G401.6 (cell line): Measurements from ENCODE around the gene PHACTR1.

Source experiments
- FAIRE-seq: peaks from 2 replicates; lab custom pipeline; 2012; peaks lifted over from hg19 to GRCh38; lab: Jason Lieb, UNC

Gene PHACTR1

DNA sequence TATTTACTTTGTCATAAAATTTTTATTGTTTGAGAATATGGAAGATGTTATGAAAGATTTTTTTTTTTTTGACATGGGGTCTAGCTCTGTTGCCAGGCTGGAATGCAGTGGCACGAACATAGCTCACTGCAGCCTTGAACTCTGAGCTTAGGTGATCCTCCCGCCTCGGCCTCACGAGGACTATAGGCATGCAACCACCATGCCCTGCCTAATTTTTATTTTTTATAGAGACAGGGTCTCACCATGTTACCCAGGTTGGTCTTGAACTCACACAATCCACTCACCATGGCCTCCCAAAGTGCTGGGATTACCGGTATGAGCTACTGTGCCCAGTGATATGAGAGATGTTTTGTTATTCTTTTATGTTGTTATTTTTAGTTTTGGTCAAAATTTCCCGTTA, 316.0 kb downstream of the PHACTR1 start:
- FAIRE-seq, result no peak

GRCh38 chr6:13033145-13033544, 316.6 kb downstream of the PHACTR1 start:
- no peak for FAIRE-seq

- no peak for FAIRE-seq
These were observed 317.7 kb downstream of the PHACTR1 start for GRCh38 chr6:13034316-13034715.

- FAIRE-seq, result no peak
These were observed 319.0 kb downstream of the PHACTR1 start for GRCh38 chr6:13035606-13036005.

- FAIRE-seq, result no peak
These were observed 321.7 kb downstream of the PHACTR1 start for GRCh38 chr6:13038315-13038714.

DNA sequence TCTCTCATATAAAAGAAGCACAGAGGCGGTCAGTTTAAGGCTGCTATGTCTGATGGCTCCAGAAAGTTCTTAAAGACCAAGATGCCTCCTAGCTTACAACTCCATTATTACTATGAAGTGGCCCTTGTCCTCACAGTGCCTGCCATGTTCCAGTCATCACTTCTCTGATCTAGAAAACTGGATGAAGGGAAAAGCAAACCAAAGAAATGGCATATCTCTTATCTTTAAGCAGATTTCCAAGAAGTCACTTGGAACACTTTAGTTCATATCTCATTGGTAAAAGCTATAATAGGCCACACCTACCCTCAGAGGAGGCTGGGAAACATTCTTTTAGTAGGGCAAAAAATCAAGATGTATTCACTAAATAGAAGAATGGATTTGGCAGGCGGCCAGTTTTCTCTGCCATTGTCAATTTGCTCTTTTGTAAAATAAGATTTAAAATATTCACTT, 322.2 kb downstream of the PHACTR1 start:
- FAIRE-seq, result no peak

- FAIRE-seq, result no peak
These were observed 327.8 kb downstream of the PHACTR1 start for GRCh38 chr6:13044390-13044789.

- FAIRE-seq, result no peak
These were observed 328.3 kb downstream of the PHACTR1 start for GRCh38 chr6:13044896-13045295.

DNA sequence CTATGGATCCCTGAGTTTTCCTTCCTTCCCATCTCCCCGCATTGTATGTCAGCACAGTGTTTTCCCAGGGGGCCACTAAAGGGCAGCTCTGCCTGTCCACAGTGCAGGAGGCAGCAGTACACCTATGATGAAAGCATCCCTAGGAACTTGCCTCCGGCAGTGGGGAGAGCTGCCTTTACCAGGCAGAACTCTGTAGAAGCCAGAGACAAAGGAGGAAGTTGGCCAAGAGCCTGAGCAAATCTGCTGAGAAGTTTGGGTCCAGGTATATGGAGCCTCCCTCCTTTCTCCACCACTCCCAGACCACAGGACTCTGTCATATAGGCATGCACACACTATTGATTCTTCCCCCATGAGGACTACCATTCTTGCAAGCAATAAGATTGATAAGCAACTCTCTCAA, 329.1 kb downstream of the PHACTR1 start:
- no peak for FAIRE-seq

DNA sequence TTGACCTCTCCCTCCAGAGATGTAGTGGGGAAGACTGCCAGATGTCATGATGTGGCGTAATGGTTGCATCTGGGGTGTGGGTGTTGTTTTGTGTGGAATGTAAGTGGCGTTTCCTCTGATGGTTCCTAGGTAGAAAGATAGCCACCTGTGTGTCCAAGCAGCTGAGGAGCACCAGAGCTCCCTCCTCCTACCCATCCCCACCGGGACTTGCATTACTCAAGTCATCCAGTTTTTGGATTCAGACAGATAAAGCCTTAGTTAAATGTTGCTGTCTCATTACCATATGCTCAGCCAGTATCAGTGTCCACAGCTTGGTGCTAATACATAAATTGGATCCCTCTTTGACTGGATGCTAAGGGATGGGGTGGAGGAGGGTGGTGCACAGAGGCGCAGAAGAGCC, 329.5 kb downstream of the PHACTR1 start:
- no peak for FAIRE-seq

- no peak for FAIRE-seq
These were observed 331.5 kb downstream of the PHACTR1 start for GRCh38 chr6:13048113-13048512.

- no peak for FAIRE-seq
These were observed 333.2 kb downstream of the PHACTR1 start for GRCh38 chr6:13049666-13050254.

DNA sequence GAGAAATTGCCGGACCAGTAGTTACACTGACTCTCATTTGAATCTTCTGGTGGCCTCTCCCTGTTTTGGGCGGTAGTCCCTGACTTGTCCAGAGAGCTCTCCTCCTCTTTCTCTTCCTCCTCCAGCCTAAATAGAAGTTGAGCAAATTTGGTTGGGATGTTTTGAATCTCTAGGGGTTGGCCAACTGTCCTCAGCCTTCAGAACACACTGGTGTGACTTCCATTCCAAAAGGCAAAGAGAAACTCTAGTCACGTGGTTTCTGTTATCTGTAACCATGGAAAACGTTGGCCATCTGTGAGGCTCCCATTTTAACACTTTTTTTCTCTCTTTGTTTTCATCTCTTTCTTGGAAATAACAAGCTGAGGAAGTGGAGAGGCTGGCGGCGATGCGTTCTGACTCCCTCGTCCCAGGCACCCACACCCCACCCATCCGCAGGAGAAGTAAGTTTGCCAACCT, 336.5 kb downstream of the PHACTR1 start:
- no peak for FAIRE-seq

- no peak for FAIRE-seq
These were observed 341.5 kb downstream of the PHACTR1 start for GRCh38 chr6:13058051-13058450.

GRCh38 chr6:13059026-13059425, 342.5 kb downstream of the PHACTR1 start:
- no peak for FAIRE-seq

DNA sequence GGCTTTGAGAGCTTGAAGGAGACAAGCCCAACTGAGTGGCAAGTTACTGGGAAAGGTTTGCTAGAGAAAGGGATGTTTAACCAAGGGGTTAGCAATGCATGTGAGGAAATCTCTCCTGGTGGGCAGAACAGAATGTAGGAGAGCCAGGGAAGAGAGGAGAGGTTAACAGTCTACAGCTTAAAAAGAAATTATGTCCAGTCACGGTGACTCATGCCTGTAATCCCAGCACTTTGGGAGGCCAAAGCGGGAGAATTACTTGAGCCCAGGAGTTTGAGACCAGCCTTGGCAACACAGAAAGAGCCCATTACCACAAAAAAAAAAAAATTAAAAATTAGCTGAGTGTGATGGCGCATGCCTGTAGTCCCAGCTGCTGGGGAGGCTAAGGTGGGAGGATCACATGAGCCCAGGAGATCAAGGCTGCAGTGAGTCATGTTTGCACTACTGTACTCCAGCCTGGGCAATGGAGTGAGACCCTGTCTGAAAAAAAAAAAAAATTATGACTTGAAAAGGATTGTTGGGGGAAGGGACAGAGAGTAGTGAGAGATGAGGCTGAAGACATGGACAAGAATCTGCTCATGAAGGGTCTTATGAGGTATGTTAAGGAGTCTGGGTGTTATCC, 346.8 kb downstream of the PHACTR1 start:
- FAIRE-seq, result no peak

GRCh38 chr6:13065581-13065980, 349.0 kb downstream of the PHACTR1 start:
- FAIRE-seq, result no peak

DNA sequence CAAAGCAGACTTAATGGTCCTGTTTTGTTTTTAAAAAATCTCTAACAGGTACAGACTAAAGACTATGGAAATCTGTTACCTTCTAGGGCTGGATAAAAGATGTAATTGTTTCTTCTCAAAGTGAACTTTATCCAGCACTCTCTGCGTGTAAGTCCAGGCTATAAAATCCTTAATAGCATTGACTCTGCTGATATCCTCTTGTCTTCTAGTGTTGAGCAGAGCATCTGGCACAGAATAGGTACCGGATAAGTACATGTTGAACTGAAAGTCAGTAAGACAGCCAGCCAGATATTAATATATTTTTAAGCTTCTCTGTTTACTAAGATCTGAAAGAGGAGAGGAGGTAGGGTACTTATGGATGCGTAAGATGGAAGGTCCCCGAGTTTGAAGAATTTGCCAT, 349.5 kb downstream of the PHACTR1 start:
- no peak for FAIRE-seq

DNA sequence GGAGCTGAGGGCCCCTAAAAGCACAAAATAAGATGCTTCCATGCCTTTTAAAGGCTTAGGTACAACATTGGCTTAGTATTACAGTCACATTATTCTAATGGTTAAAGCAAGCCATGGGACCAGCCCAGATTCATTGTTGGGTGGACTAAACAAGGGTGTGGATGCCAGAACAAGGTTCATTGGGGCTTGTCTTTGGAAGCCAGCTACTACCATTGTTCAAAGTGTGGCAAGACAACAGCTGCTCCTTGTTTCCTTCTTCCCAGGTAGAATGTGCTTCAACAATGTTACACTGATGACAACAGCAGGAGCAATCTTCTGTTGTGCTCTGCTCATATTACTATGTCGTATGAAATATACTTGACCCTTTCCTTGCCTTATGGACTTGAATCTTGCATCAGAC, 350.3 kb downstream of the PHACTR1 start:
- no peak for FAIRE-seq

DNA sequence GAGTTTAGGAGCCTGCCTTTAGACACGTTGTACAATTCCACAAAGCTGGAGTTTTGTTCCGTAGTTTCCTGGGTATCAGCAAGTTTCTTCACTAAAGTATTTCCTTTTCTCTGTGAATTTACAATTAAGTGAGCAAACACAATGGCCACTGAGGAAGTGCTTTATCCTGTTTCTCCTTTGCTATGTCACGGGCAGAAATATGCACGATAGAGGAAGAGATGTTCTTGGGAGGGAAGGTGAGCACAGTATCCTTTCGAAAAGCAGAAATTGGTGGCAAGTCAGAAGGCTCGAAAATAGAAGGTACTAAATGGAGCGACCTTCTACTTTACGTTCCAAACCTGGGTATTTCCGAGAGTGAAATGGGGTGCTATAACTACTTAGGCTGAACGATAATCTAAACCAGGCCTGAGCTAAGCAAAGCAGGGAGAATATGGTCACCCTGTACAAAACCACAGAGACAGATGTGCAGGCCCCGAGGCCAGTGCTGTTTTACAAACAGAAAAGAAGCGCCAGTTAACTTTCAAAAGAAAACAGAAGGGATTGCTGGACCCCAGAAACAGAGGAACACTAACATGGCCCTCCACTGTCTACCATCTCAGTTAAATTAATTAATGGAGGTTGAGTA, 352.1 kb downstream of the PHACTR1 start:
- FAIRE-seq, result no peak

DNA sequence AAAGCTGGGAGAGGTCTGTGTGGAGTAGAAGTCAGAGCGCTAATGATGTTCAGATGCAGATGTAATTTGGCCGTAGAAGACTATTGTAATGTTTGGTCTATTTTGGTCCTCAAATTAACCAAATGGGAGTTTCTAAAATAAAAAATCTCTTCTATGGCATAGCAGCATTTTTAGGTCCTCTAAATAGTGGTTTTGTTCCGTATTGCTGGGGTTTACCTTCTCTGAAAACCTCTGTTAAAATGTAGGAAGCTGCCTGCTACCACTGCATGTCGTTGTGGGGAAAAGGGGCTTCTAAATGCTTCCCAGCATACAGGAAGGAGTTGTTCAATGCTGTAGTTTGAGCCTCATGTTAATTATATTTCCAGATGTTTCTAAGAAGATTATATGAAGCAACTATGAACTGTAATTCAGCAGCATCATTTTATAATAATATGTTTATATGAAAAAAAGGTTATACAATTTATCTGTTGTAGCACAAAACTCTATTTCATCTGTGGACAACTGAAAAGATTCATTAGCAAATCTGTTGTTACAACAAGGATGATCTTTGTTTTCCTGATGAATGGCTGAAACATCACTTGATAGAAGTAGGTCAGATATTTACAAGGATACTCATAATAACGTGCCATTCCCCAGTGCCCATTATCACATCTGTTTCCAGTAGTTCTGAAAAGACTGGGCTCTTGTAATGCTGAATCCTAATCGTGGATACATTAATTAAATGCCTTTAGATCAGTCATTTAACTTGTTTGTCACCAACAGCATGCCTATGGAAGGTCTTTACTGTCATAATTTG, 355.2 kb downstream of the PHACTR1 start:
- no peak for FAIRE-seq

DNA sequence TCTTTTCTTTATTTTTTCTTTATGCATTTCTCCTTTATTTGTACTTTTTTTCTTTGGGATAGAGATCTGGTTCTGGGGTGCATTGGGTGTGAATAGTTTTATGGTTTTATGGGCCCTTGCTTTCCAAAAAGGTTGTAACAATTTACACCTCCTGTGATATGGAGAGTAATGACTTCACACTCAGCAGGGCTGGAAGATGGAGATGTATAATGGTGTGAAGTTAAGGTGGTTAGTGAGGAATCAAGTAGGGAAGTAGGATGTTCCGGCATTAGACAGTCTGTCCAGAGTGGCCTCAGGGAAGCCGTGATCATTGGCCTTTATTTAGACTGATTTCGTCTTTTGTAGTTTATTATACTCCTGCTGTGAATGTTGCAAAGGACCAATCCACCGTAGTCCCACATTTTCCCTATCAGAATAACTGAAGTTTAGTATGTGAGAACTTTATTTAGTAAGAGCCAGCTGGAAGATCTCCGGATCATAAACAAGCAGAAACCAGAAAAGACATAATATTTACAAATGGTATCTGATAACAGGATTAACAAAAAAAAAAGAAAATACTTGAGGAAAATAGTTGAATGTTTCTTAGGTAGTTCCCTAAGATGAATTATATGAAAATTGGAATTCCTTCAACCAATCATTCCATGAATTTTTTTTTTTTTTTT, 356.2 kb downstream of the PHACTR1 start:
- no peak for FAIRE-seq
